ENCODE measurements around the gene TSG101.
A peak's percentile ranks its signal among the peaks of the same experiment; 100 is the strongest.

Gene TSG101

GRCh38 chr11:18471995-18472394 is 54.7 kb downstream of the TSG101 start:
- H3K27ac Mint-ChIP-seq, result peak overlapping the region; percentile 16

GRCh38 chr11:18468961-18469360 is 57.8 kb downstream of the TSG101 start:
- Mint-ChIP-seq H3K27me3 (no peaks in the 10 kb centered on the region), H3K9me3 (no peaks in the 10 kb centered on the region), H3K4me3 (no peak overlapping the region), H3K36me3 (ENCODE audit: low read depth) (peaks cover 2% of the 10 kb centered on the region), H3K4me1 (ENCODE audit: low read depth) (peaks cover 14% of the 10 kb centered on the region), H3K27ac (no peak overlapping the region)
- DNase-seq, result no peak

More at GRCh38 chr11:18471995-18472394, 54.7 kb downstream of the TSG101 start:
- Mint-ChIP-seq H3K9me3 (no peaks in the 10 kb centered on the region), H3K4me3 (no peak overlapping the region), H3K4me1 (ENCODE audit: low read depth) (peaks cover 14% of the 10 kb centered on the region), H3K27me3 (no peaks in the 10 kb centered on the region), H3K36me3 (ENCODE audit: low read depth) (peaks cover 24% of the 10 kb centered on the region)
- DNase-seq, result no peak

- Mint-ChIP-seq H3K36me3 (ENCODE audit: low read depth) (peaks cover 2% of the 10 kb centered on the region), H3K4me1 (ENCODE audit: low read depth) (peaks cover 14% of the 10 kb centered on the region), H3K27me3 (no peaks in the 10 kb centered on the region), H3K4me3 (no peak overlapping the region), H3K27ac (peak overlapping the region; percentile 40), H3K9me3 (no peaks in the 10 kb centered on the region)
- DNase-seq, result no peak
Observed at GRCh38 chr11:18468059-18468458, 58.7 kb downstream of the TSG101 start.

GRCh38 chr11:18466402-18466801 is 60.3 kb downstream of the TSG101 start:
- Mint-ChIP-seq H3K27ac (no peak overlapping the region), H3K9me3 (no peaks in the 10 kb centered on the region), H3K36me3 (ENCODE audit: low read depth) (no peaks in the 10 kb centered on the region), H3K27me3 (no peaks in the 10 kb centered on the region), H3K4me1 (ENCODE audit: low read depth) (peaks cover 9% of the 10 kb centered on the region), H3K4me3 (no peak overlapping the region)
- DNase-seq, result no peak

GRCh38 chr11:18463439-18463838 is 63.3 kb downstream of the TSG101 start:
- H3K27me3 Mint-ChIP-seq, result no peaks in the 10 kb centered on the region
- no peak overlapping the region for H3K27ac Mint-ChIP-seq
- no peaks in the 10 kb centered on the region for H3K9me3 Mint-ChIP-seq
- no peak for DNase-seq
- H3K36me3 Mint-ChIP-seq (ENCODE audit: low read depth), result no peaks in the 10 kb centered on the region
- H3K4me1 Mint-ChIP-seq (ENCODE audit: low read depth), result peaks cover 2% of the 10 kb centered on the region
- no peak overlapping the region for H3K4me3 Mint-ChIP-seq

GRCh38 chr11:18461909-18462308 is 64.8 kb downstream of the TSG101 start:
- Mint-ChIP-seq H3K4me3 (no peak overlapping the region), H3K36me3 (ENCODE audit: low read depth) (no peaks in the 10 kb centered on the region), H3K4me1 (ENCODE audit: low read depth) (peaks cover 1% of the 10 kb centered on the region), H3K27ac (no peak overlapping the region), H3K9me3 (no peaks in the 10 kb centered on the region), H3K27me3 (no peaks in the 10 kb centered on the region)
- DNase-seq, result no peak

- no peak overlapping the region for H3K27ac Mint-ChIP-seq
- H3K4me3 Mint-ChIP-seq, result no peak overlapping the region
- DNase-seq, result no peak
- H3K36me3 Mint-ChIP-seq (ENCODE audit: low read depth), result no peaks in the 10 kb centered on the region
- H3K27me3 Mint-ChIP-seq, result peaks cover 3% of the 10 kb centered on the region
- H3K9me3 Mint-ChIP-seq, result no peaks in the 10 kb centered on the region
- peaks cover 1% of the 10 kb centered on the region for H3K4me1 Mint-ChIP-seq (ENCODE audit: low read depth)
Observed at GRCh38 chr11:18459634-18460033, 67.1 kb downstream of the TSG101 start.

- no peak for DNase-seq
Observed at GRCh38 chr11:18457450-18457849, 69.3 kb downstream of the TSG101 start.

GRCh38 chr11:18455686-18456372 is 70.9 kb downstream of the TSG101 start, which contains the start of gene LDHAL6A:
Gene LDHAL6A (plus strand): TSS chr11:18455856. CDS start chr11:18456681, 825 bp downstream.
- no peaks in the 10 kb centered on the region for H3K36me3 Mint-ChIP-seq (ENCODE audit: low read depth)
- no peak within 1 kb of the TSS for H3K4me3 Mint-ChIP-seq
- H3K9me3 Mint-ChIP-seq, result no peaks in the 10 kb centered on the region
- no peak for DNase-seq
- H3K27ac Mint-ChIP-seq, result no peak within 1 kb of the TSS
- peaks cover 1% of the 10 kb centered on the region for H3K4me1 Mint-ChIP-seq (ENCODE audit: low read depth)
- peaks cover 3% of the 10 kb centered on the region for H3K27me3 Mint-ChIP-seq

More at GRCh38 chr11:18457450-18457849, 69.3 kb downstream of the TSG101 start:
- no peaks in the 10 kb centered on the region for H3K9me3 Mint-ChIP-seq
- no peaks in the 10 kb centered on the region for H3K36me3 Mint-ChIP-seq (ENCODE audit: low read depth)
- peaks cover 1% of the 10 kb centered on the region for H3K4me1 Mint-ChIP-seq (ENCODE audit: low read depth)
- peaks cover 3% of the 10 kb centered on the region for H3K27me3 Mint-ChIP-seq
- H3K27ac Mint-ChIP-seq, result no peak overlapping the region
- H3K4me3 Mint-ChIP-seq, result no peak overlapping the region

- Mint-ChIP-seq H3K27ac (no peak overlapping the region), H3K4me1 (ENCODE audit: low read depth) (peaks cover 1% of the 10 kb centered on the region), H3K4me3 (no peak overlapping the region), H3K27me3 (peaks cover 3% of the 10 kb centered on the region), H3K36me3 (ENCODE audit: low read depth) (no peaks in the 10 kb centered on the region), H3K9me3 (no peaks in the 10 kb centered on the region)
- no peak for DNase-seq
Observed at GRCh38 chr11:18452927-18453326, 73.8 kb downstream of the TSG101 start.

- Mint-ChIP-seq H3K27me3 (no peaks in the 10 kb centered on the region), H3K36me3 (ENCODE audit: low read depth) (no peaks in the 10 kb centered on the region), H3K4me1 (ENCODE audit: low read depth) (no peaks in the 10 kb centered on the region), H3K9me3 (no peaks in the 10 kb centered on the region), H3K4me3 (no peak overlapping the region), H3K27ac (no peak overlapping the region)
- DNase-seq, result no peak
Observed at GRCh38 chr11:18449251-18449650, 77.5 kb downstream of the TSG101 start.

GRCh38 chr11:18438691-18439090 is 88.1 kb downstream of the TSG101 start:
- no peak overlapping the region for H3K4me3 Mint-ChIP-seq
- no peaks in the 10 kb centered on the region for H3K27me3 Mint-ChIP-seq
- H3K9me3 Mint-ChIP-seq, result peaks cover 2% of the 10 kb centered on the region
- H3K4me1 Mint-ChIP-seq (ENCODE audit: low read depth), result no peaks in the 10 kb centered on the region
- peaks cover 4% of the 10 kb centered on the region for H3K36me3 Mint-ChIP-seq (ENCODE audit: low read depth)
- no peak for DNase-seq
- H3K27ac Mint-ChIP-seq, result no peak overlapping the region
